PFSK-1 (cell line): ENCODE results near the gene PIGM.

ENCODE experiments used
- POLR2AphosphoS5 ChIP-seq: IDR thresholded peaks from 2 replicates; pipeline ENCODE4 v1.6.1; 2012; ENCODE audit warnings: low read depth, mild to moderate bottlenecking, control low read depth, low read length, moderate library complexity
- SIN3A ChIP-seq: IDR thresholded peaks from 2 replicates; pipeline ENCODE4 v1.6.1; 2012; ENCODE audit warnings: mild to moderate bottlenecking, low read length, moderate library complexity, borderline replicate concordance; ENCODE audit not compliant: insufficient read depth
- TAF1 ChIP-seq: IDR thresholded peaks from 2 replicates; pipeline ENCODE4 v1.6.1; 2012; ENCODE audit warnings: low read length, control low read depth, borderline replicate concordance; ENCODE audit not compliant: insufficient read depth

- no peak for TF ChIP-seq POLR2AphosphoS5
- no peak for TF ChIP-seq TAF1
- TF ChIP-seq SIN3A: no peak
Measured at GRCh38 chr1:159999204-159999603, 32.6 kb downstream of the PIGM start.
